ENCODE results near the gene CHMP5. TPM values are rescaled to one million over a fixed set of nuclear protein-coding genes. Genes with fewer than 3 reads are reported as not detected.
A peak's percentile ranks its signal among the peaks of the same experiment; 100 is the strongest.

The CHMP5 gene
- total RNA-seq, 4 donors from 2014 or later: 39.5 to 60.4 (median 56.0) TPM

- TF ChIP-seq, protein P1, sequence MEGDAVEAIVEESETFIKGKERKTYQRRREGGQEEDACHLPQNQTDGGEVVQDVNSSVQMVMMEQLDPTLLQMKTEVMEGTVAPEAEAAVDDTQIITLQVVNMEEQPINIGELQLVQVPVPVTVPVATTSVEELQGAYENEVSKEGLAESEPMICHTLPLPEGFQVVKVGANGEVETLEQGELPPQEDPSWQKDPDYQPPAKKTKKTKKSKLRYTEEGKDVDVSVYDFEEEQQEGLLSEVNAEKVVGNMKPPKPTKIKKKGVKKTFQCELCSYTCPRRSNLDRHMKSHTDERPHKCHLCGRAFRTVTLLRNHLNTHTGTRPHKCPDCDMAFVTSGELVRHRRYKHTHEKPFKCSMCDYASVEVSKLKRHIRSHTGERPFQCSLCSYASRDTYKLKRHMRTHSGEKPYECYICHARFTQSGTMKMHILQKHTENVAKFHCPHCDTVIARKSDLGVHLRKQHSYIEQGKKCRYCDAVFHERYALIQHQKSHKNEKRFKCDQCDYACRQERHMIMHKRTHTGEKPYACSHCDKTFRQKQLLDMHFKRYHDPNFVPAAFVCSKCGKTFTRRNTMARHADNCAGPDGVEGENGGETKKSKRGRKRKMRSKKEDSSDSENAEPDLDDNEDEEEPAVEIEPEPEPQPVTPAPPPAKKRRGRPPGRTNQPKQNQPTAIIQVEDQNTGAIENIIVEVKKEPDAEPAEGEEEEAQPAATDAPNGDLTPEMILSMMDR (IDR thresholded peaks at IDR 0.05): no peak
- no peak for DNase-seq (ENCODE audit: low spot score)
- ATAC-seq (ENCODE audit: low FRiP score): peak; percentile 90
These were observed 55.9 kb downstream of the CHMP5 start for GRCh38 chr9:33320568-33321261.

DNA sequence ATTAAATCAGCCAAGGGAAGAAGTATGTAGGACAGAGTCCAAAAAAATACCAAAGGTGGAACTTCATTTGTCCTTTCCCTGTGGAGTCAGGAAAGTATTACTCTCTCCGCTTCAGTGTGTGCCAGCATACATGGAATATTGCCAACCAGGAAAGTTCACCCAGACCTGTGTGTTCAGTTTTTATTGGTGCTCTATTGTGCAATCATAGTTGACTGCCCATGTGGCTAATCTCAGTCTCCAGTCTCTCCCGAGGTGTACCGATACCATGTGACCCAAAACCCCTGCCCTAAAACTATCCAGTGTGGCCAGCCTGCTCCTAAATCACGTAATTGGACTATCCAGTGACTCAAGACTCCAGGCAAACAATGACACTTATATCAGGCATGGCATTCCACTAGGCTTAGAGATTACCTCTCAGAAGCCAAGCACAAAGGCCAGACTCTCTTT is 64.3 kb downstream of the CHMP5 start:
- ATAC-seq (ENCODE audit: low FRiP score): peak; percentile 94
- TF ChIP-seq, protein P1 (IDR thresholded peaks at IDR 0.05): no peak
- DNase-seq (ENCODE audit: low spot score): no peak

DNA sequence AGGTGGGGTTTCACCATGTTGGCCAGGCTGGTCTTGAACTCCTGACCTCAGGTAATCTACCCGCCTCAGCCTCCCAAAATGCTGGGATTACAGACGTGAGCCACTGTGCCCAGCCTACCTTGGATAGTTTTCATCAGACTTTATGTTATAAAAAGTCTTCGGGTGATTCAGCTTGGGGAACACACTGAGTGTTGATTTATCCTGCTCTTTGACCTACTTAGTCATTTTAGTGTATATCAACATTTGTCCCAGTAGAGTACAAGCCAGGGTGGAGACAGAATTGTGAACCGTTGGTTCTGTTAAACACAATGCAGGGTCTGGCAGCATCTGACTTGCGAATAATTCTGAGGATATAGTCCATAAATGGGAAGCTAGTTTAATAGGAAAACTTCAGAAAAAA is 65.1 kb downstream of the CHMP5 start:
- ATAC-seq (ENCODE audit: low FRiP score) (no peak), DNase-seq (ENCODE audit: low spot score) (no peak)
- TF ChIP-seq, protein P1 (IDR thresholded peaks at IDR 0.05): no peak

GRCh38 chr9:33331377-33331891 is 66.6 kb downstream of the CHMP5 start:
- DNase-seq (ENCODE audit: low spot score): no peak
- TF ChIP-seq, protein P1 (IDR thresholded peaks at IDR 0.05): no peak
- no peak for ATAC-seq (ENCODE audit: low FRiP score)

Other genes with a start within 250 kb of the CHMP5 start
- 100 to 1,000 TPM in 3 of 4 donors, 10 to 100 TPM in 1; 94.6 to 269 (median 151) TPM for gene DNAJA1, start 239.8 kb upstream of the CHMP5 start, total RNA-seq
- gene SMU1, start 188.4 kb upstream of the CHMP5 start, total RNA-seq: 10 to 100 TPM; 14.6 to 23.5 (median 17.2) TPM
- gene B4GALT1, start 97.7 kb upstream of the CHMP5 start, total RNA-seq: 100 to 1,000 TPM in 1 of 4 donors, 10 to 100 TPM in 3; 52.5 to 113 (median 72.1) TPM
- not detected for gene SPINK4, start 24.9 kb upstream of the CHMP5 start, total RNA-seq
- 10 to 100 TPM; 52.5 to 93.7 (median 66.2) TPM for gene BAG1, start 341 bp upstream of the CHMP5 start, total RNA-seq
- 10 to 100 TPM; 31.4 to 37.4 (median 34.9) TPM for gene NFX1, start 25.5 kb downstream of the CHMP5 start, total RNA-seq
- gene AQP7, start 137.5 kb downstream of the CHMP5 start, total RNA-seq: 100 to 1,000 TPM; 128 to 466 (median 169) TPM
- 100 to 1,000 TPM in 1 of 4 donors, 10 to 100 TPM in 2, 1 to 10 TPM in 1; 9.9 to 139 (median 46.3) TPM for gene AQP3, start 182.5 kb downstream of the CHMP5 start, total RNA-seq
- 10 to 100 TPM; 19.1 to 76.7 (median 21.4) TPM for gene NOL6, start 208.9 kb downstream of the CHMP5 start, total RNA-seq

All from omental fat pad (tissue), 4 donors.